ENCODE measurements around the gene MACROD2. TPM values are rescaled to one million over a fixed set of nuclear protein-coding genes. Genes with fewer than 3 reads are reported as not detected.

MACROD2 gene
- total and polyA plus RNA-seq, 4 donors = 0.66 to 10.5 (median 3.3) TPM

DNA sequence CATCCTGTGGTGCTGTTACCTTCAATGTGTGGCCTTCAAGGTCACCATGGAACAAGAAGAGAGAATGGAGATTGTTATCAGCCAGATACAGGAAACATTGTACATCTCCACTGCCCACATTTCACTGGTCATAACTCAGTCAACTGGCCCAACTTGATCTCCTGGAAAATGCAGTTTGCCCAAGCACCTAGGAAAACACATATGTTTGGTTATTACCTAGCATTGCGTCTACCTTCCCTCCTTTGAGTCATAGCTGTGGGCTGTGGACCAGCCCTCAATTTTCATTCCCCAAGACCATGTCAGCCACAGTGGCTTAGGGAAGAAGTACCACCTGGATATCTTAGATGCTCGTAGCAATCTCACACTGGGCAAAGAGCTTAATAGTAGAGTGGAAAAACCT, 2064.5 kb downstream of the MACROD2 start:
- no peaks in the 10 kb centered on the region for H3K9me3 ChIP-seq (ENCODE audit: control insufficient read depth in 4 of 4, low read length in 3 of 4)
- H3K27ac ChIP-seq (ENCODE audit: low read depth in 1 of 2, low read length in 2 of 2) = no peak overlapping the region
- WGBS = 87% methylated on average over 2 of the region's 2 CpGs
- H3K27me3 ChIP-seq (ENCODE audit: control insufficient read depth in 4 of 4, insufficient read depth in 4 of 4, low read length in 3 of 4) = no peaks in the 10 kb centered on the region
- no peak overlapping the region for H3K4me3 ChIP-seq (ENCODE audit: low read depth in 1 of 3, low read length in 3 of 3)
- no peak overlapping the region for H3K9ac ChIP-seq (ENCODE audit: low read depth in 1 of 2, low read length in 2 of 2)
- DNase-seq (ENCODE audit: low spot score) = no peak
- H3K4me1 ChIP-seq (ENCODE audit: control insufficient read depth in 4 of 4, insufficient read depth in 4 of 4, low read length in 3 of 4) = no peaks in the 10 kb centered on the region
- TF ChIP-seq HNF4A (conservative IDR thresholded peaks at IDR 0.05) = no peak
- no peak for TF ChIP-seq FOXA2 (IDR thresholded peaks at IDR 0.05)
- TF ChIP-seq, protein P1, sequence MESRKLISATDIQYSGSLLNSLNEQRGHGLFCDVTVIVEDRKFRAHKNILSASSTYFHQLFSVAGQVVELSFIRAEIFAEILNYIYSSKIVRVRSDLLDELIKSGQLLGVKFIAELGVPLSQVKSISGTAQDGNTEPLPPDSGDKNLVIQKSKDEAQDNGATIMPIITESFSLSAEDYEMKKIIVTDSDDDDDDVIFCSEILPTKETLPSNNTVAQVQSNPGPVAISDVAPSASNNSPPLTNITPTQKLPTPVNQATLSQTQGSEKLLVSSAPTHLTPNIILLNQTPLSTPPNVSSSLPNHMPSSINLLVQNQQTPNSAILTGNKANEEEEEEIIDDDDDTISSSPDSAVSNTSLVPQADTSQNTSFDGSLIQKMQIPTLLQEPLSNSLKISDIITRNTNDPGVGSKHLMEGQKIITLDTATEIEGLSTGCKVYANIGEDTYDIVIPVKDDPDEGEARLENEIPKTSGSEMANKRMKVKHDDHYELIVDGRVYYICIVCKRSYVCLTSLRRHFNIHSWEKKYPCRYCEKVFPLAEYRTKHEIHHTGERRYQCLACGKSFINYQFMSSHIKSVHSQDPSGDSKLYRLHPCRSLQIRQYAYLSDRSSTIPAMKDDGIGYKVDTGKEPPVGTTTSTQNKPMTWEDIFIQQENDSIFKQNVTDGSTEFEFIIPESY (IDR thresholded peaks at IDR 0.05) = no peak
- no peak for TF ChIP-seq RXRA (IDR thresholded peaks at IDR 0.05)
- no peak for TF ChIP-seq GABPA (IDR thresholded peaks at IDR 0.05 in 1 of 2, conservative IDR thresholded peaks at IDR 0.05 in 1 of 2)
- TF ChIP-seq EGR1 (IDR thresholded peaks at IDR 0.05; ENCODE audit: low read depth in 2 of 2) = no peak
- TF ChIP-seq YY1 (IDR thresholded peaks at IDR 0.05) = no peak
- TF ChIP-seq REST (IDR thresholded peaks at IDR 0.05) = no peak
- no peak for TF ChIP-seq TAF1 (conservative IDR thresholded peaks at IDR 0.05)
- no peak for TF ChIP-seq NR2F2 (IDR thresholded peaks at IDR 0.05)
- TF ChIP-seq SP1 (IDR thresholded peaks at IDR 0.05) = no peak
- TF ChIP-seq HNF4G (IDR thresholded peaks at IDR 0.05) = no peak
- no peak for TF ChIP-seq RAD21 (IDR thresholded peaks at IDR 0.05)
- TF ChIP-seq CTCF (IDR thresholded peaks at IDR 0.05; ENCODE audit: low read depth, low read length, missing input control) = no peak
- no peak for TF ChIP-seq JUND (IDR thresholded peaks at IDR 0.05)
- TF ChIP-seq FOXA1 (IDR thresholded peaks at IDR 0.05) = no peak
- TF ChIP-seq, protein P2, sequence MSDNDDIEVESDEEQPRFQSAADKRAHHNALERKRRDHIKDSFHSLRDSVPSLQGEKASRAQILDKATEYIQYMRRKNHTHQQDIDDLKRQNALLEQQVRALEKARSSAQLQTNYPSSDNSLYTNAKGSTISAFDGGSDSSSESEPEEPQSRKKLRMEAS (IDR thresholded peaks at IDR 0.05) = no peak
- no peaks in the 10 kb centered on the region for H3K36me3 ChIP-seq (ENCODE audit: control insufficient read depth in 4 of 4, insufficient read depth in 3 of 4, low read depth in 1 of 4, low read length in 3 of 4)

DNA sequence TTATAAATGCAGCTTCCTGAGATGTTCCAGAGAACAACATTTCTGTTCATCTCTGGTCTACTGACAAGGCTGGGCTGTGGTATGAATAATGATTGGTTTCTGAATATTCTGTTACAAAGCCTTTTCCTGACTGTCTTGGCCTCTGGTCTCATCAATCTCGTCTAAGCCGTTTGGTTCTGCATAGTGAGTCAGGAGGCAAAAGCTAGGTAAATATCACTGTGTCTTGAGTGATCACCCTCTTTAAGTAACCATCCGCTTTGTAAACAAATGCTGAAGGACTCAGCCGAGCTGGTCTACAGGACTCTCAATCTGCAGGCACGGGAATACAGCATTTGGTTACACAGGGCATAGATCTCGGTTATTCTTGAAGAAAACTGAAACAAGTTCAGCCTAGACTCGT, 2066.0 kb downstream of the MACROD2 start:
- H3K9me3 ChIP-seq (ENCODE audit: control insufficient read depth in 4 of 4, low read length in 3 of 4) = no peaks in the 10 kb centered on the region
- no peaks in the 10 kb centered on the region for H3K4me1 ChIP-seq (ENCODE audit: control insufficient read depth in 4 of 4, insufficient read depth in 4 of 4, low read length in 3 of 4)
- H3K27me3 ChIP-seq (ENCODE audit: control insufficient read depth in 4 of 4, insufficient read depth in 4 of 4, low read length in 3 of 4) = no peaks in the 10 kb centered on the region
- no peak overlapping the region for H3K27ac ChIP-seq (ENCODE audit: low read depth in 1 of 2, low read length in 2 of 2)
- DNase-seq (ENCODE audit: low spot score) = no peak
- H3K36me3 ChIP-seq (ENCODE audit: control insufficient read depth in 4 of 4, insufficient read depth in 3 of 4, low read depth in 1 of 4, low read length in 3 of 4) = no peaks in the 10 kb centered on the region
- H3K4me3 ChIP-seq (ENCODE audit: low read depth in 1 of 3, low read length in 3 of 3) = no peak overlapping the region
- WGBS = 71% methylated on average over 7 of the region's 7 CpGs
- H3K9ac ChIP-seq (ENCODE audit: low read depth in 1 of 2, low read length in 2 of 2) = no peak overlapping the region
- no peak for TF ChIP-seq GABPA (IDR thresholded peaks at IDR 0.05 in 1 of 2, conservative IDR thresholded peaks at IDR 0.05 in 1 of 2)
- TF ChIP-seq RXRA (IDR thresholded peaks at IDR 0.05) = no peak
- TF ChIP-seq FOXA2 (IDR thresholded peaks at IDR 0.05) = no peak
- no peak for TF ChIP-seq NR2F2 (IDR thresholded peaks at IDR 0.05)
- TF ChIP-seq FOXA1 (IDR thresholded peaks at IDR 0.05) = no peak
- no peak for TF ChIP-seq YY1 (IDR thresholded peaks at IDR 0.05)
- TF ChIP-seq, protein P3, sequence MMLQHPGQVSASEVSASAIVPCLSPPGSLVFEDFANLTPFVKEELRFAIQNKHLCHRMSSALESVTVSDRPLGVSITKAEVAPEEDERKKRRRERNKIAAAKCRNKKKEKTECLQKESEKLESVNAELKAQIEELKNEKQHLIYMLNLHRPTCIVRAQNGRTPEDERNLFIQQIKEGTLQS (IDR thresholded peaks at IDR 0.05) = no peak
- TF ChIP-seq CTCF (IDR thresholded peaks at IDR 0.05; ENCODE audit: low read depth, low read length, missing input control) = no peak
- TF ChIP-seq, protein P1 (IDR thresholded peaks at IDR 0.05) = no peak
- TF ChIP-seq HNF4A (conservative IDR thresholded peaks at IDR 0.05) = no peak
- TF ChIP-seq HNF4G (IDR thresholded peaks at IDR 0.05) = no peak

Measured in liver (tissue), 9 donors.